GM11168 (cell line): ENCODE data around the gene CTSC.
"Not testable (repeated sequence)": the region's sequence is repeated elsewhere in the genome, so short reads cannot be mapped to it uniquely, and the experiment has no call there.

Experiments
- in situ Hi-C: fragments of 300-500 bp; cut with MboI; formaldehyde crosslinking; loops from one replicate; pipeline ENCODE4 v1.12.0; 2022; ENCODE audit warnings: low sequenced_read_pairs; ENCODE audit not compliant: unreplicated experiment

CTSC gene

DNA sequence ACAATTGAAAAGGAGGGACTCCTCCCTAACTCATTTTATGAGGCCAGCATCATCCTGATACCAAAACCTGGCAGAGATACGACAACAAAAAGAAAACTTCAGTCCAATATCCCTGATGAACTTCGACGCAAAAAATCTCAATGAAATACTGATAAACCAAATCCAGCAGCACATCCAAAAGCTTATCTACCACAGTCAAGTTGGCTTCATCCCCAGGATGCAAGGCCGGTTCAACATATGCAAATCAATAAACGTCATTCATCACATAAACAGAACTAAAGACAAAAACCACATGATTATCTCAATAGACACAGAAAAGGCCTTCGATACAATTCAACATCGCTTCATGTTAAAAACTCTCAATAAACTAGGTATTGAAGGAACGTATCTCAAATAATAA, 14.7 kb downstream of the CTSC start:
- in situ Hi-C loops: not testable (repeated sequence)

DNA sequence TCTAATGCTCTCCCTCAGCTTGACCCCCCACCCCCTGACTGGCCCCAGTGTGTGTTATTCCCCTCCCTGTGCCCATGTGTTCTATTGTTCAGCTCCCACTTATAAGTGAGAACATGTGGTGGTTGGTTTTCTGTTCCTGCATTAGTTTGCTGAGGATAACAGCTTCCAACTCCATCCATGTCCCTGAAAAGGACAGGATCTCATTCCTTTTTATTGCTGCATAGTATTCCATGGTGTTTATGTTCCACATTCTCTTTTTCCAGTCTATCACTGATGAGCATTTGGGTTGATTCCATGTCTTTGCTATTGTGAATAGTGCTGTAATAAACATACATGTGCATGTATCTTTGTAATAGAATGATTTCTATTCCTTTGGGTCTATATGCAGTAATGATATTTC, 16.1 kb downstream of the CTSC start:
- in situ Hi-C loops: not testable (repeated sequence)

DNA sequence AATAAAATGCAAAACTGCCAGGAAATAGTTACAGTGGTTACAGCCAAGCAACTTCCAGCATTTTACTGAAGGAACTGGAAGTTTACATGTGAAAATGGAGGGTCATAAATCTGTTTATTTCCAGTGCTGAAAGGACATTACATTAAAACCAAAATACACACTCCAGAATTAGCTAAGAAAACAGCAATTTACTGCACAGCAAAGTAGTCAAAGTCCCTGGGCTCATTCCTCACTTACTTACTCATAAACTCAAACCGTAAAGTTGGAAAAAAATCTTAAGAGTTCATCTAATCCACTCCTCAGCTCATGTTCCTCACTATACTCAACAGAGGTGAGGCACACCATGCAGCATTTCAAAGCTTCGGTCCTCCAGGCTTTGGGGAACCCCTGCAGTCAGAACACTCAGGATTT, 17.4 kb downstream of the CTSC start:
- in situ Hi-C loops: no loop called here

DNA sequence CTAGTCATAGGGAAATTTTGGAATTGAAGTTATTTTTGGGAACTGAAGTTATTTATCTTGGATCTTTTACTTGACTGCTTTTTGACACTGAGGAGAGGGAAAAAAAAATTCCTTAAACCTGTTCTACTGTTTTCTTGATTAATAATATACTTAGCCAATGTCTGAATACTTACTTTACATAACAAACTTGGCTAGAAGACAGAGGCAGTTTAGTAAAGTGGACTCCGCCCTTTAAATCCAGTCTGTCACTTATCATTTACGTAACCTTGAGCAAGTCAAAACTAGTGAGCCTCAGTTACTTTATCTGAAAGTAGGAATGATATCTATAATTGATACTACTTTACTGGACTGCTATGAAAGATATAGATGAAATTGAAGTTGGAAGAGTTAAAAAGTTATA, 19.5 kb downstream of the CTSC start:
- in situ Hi-C loops: no loop called here

DNA sequence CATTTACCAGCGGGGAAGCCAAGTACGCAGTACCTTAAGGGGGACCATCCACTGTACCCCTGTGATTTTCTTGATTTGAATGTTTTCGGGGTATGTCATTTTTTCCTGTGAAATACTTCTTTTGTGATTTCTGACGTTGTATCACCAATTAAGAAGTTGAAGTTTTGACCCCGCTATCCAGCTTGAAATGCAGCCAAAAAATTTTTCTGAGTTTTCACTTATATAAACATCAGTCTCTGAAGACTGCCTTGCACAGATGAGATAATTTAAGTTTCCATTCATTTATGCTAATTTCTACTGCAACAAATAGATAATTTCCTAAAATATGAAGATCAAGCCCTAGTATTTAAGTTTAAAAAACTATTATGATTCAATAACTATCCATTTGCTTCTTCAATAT, 20.0 kb downstream of the CTSC start:
- in situ Hi-C loops: no loop called here

DNA sequence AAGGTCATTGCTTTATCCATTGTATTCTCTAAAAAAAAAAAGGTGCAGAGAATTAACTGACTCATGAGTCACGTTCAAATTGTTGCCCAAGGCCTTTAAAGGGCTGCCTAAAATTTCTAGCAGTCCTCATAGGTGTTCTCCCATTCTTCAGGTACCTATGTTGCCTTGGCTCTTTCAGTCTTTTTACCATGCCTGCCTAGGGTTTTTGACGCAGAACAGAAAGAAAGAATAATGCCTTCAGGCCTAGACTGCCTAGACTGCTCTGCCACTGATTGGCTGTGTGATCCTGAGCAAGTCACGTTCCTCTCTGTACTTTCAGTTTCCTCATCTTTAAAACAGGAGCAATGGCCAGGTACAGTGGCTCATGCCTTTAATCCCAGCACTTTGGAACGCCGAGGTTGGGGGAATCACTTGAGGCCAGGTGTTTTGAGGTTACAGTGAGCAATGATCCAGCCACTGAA, 21.5 kb downstream of the CTSC start:
- in situ Hi-C loops: no loop called here

DNA sequence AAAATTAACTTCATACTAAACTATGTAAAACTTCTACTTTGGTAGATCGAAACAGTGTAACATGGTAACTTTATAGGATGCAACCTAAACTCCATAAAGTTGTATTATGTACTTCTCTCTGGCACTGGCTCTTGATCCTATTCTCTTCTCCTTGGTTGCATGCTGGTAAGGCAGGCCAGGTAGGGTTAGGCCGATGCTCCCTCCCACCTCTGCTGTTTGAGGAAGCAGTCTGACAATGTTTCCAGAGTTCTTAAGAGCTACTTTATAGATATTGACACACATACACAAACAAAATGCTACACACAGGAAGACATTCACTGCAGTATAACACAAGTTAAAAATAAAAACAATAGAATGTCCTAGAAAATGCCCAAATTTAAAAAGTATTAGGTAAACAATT, 22.5 kb downstream of the CTSC start:
- in situ Hi-C loops: no loop called here

DNA sequence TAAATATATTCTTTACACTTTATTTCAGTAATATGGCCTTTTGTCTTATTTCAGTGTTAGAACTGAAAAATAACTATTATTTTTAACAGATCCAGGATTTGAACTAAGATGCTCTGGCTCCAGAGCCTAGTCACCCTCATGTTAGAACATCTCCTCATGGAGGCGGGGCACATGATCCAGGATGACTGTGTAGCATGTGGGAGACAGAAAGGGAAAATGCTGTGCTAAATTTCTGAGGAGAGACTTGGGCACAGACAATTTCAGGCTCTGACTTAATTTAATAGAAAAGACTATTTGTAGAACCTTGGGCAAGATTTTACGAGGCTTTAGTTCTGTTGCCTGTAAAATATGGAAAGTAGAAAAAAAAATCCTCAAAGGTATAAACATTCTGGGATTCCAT, 24.1 kb downstream of the CTSC start:
- in situ Hi-C loops: no loop called here

DNA sequence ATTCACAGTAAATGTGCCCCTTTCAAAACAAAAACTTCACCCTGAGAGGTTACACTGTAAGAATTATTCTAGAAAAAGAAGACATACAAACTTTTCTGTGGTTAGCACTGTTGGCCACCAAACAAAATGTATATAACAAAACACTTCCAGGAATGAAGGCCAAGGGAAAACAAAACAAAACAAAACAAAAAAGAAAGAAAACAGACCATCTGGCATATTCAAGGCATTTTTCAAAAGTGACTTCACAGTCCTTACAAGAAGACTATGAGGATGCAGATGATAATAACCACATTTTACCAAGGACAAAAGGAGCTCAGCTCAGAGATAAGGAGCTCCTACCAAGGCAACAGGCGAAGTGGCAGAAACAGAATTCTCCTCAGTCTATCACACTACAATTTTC, 24.9 kb downstream of the CTSC start:
- in situ Hi-C loops: no loop called here

DNA sequence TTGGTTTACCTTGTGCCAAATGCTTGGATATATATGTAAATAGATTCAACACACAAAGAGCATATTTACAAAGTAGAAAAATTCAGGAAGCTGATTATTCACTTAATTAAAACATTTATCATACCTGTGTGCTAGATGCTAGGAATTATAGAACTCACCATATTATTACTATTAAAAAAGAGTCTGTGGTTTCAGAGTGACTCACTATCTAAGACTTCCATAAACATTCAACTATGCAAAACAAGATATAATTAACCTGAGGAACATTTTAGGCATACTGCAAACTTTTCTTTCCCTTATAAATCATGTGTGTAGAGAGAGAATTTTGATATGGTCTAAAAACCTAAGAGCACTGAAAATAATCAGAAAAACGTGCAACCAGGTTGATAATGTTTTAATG, 27.3 kb downstream of the CTSC start:
- in situ Hi-C loops: no loop called here

DNA sequence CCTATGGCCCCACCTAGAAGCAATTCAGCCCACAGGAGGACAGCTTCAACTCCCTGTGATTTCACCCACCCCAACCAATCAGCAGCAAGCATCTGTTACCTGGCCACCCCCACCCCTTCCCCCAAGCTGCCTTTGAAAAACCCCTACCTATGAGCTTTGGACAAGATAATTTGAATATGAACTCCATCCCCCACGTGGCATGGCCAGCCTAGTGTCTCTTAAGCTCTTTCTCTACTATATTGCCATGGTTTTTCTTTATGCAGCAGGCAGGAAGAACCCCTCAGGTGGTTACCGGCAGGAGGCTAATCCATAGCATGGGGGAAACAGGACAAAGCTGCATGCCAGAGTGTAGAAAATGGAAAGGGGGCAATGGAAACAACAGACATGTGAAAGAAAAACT, 29.0 kb downstream of the CTSC start:
- in situ Hi-C loops: no loop called here

DNA sequence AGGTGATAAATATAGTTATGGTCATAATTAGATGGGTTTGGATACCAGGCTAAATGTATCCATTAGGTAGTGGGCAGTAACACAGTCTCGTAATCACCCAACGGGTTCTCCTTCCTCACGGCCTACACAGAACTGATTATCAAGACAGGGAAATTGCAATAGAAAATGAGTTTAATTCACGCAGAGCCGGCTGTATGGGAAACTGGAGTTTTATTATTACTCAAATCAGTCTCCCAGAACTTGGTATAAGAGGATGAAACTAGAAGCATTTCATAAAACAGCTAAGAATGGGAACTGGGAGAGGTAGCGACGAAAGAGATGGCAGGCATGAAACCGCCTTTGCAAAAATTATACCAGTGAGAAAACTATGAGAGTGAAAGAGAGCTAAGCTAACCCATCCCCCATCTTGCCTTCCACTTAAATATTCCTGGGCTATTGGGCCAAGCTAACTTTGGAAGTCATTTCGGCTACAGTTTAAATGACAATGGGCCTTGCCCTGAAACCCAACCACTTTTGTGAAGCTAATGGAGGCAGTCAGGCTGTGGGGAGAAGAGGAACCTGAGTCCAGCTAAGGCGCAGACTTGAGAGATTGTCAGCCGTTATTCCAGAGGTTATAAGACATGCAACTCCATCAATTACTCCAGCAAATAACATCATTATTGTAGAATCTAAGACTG, 29.6 kb downstream of the CTSC start:
- in situ Hi-C loops: no loop called here

DNA sequence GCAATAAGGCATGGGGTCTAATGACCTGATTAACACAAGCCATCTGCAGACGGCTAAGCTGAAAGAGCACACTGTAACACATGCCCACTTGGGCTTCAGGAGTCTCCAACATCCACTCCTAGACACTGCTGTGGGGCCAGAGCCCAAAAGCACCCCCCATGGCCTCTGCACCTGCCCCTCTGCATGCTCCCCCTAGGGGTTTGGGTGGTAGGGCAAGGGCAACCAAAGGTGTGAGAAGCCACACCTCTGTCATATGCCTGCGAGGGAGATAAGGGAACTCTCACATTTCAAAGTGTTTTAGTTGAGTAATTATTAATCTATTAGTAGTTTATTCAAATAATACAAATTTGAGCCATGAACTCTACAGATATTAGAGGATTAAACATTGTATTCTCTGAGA, 30.8 kb downstream of the CTSC start:
- in situ Hi-C loops: no loop called here

DNA sequence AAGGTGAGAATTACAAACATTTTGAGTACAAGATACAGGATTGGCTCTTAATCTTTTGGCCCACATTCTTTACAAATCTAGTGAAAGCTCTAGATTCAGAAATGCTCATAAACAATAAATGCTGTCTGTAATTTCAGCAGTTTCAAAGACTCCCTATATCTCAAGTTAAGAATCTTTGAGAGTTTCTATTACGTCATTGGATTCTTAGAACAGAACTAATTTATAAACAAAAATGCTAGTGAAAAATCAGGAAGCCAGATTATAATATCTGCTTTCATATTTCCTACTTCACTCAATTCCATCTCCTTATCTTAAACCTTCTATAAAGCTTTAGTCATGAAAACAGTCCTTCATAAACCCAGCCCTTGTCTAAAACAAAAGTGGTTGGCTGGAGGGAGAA, 32.1 kb downstream of the CTSC start:
- in situ Hi-C loops: no loop called here

DNA sequence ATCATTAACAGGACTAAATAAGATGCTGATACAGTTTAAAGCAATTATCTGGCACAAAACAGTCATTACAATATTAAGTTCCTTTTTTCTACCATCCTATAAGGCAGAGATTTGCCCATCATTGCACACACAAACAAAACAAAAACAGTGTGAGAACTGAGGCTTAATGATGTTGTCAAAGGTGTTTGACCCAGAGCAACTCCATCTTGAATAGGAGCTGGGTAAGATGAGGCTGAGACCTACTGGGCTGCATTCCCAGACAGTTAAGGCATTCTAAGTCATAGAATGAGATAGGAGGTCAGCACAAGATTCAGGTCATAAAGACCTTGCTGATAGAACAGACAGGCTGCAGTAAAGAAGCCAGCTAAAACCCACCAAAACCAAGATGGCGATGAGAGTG, 33.2 kb downstream of the CTSC start:
- in situ Hi-C loops: no loop called here

DNA sequence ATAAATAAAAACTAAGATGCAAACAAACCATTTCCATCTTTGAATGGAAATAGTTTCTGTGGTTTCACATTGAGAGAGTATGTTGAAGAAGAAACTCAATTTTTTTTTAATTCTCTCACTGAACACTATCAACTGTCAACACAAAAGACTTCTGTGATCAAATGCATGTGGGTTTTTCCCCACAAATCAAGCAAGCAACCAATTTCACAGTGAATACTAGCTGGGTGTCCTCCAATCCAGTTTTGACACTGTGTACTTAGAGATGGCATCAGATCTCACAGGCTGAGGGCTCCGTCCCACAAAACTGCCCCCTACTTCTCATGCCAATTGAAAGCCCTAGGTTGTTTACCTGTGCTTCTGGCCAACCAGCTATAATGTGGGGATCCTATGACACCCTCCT, 34.5 kb downstream of the CTSC start:
- in situ Hi-C loops: no loop called here

DNA sequence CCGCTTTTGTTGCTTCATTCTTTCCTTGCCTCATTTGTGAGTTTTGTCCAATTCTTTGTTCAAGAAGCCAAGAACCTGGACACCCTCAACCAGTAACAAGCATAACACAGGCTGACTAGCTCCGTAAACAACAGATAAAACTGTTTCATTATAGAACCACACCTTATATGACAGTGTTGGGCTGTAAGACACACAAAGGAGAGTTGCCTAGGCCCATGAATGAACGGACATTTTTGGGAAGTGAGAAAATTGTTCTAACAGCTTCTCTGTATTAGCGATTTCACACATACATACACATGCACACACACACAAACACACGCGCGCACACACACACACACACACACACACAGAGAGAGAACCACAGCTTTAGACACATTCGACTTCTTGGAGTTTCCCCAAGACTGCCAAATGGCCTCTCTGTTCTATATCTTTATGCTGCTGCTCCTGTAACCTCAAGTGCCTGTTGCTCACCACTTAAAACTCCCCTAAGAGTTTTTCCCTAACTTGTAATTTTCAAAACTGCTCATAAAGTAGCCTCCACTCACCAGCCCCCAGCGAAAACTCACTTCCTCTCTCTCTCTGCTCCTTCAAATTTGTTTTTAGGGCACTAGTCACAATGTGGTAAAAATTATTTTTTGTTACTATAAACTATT, 35.9 kb downstream of the CTSC start:
- in situ Hi-C loops: no loop called here

DNA sequence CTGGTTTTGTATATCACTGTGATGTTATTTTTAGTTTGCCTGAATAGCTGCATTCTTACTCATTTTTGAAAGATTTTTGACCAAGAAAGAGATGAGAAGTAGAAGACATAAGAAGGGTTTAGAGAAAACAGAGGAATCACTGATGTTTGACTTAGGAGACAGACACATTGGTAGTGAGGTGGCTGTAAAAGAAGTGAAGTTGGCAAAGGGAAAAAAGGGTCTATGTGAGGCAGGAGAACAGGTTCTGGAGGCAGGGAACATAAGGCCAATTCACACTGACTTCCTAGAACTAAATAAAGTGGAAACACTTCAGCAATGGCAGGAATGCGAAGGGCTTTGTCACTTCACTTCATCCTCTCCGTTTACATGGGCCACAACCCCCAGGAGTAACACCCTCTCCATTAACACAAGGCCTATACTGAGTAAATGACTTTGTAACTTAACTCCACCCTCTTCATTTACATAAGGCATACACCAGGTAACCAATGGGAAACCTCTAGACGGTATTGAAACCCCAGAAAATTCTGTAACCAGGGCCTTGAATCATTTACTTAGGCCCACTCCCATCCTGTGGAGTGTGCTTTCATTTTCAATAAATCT, 36.5 kb downstream of the CTSC start:
- in situ Hi-C loops: no loop called here

DNA sequence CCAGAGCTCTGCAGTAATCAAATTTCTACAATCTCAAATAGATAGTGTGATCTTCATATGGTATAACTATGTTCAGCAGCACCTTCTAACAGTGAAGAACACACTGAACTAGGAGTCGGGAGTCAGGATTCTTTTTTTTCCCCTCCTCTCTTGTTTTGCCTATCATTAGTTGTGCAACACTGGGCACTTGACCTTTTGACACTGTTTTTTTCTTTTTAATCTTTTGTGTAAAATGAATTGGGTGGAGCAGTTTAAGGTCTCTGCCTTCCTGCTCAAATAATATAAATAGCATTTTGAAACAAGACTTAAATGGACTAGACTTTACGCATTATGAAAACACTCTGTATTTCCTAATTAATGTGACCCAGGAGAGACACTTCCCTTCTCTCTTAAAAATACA, 39.7 kb downstream of the CTSC start:
- in situ Hi-C loops: no loop called here

DNA sequence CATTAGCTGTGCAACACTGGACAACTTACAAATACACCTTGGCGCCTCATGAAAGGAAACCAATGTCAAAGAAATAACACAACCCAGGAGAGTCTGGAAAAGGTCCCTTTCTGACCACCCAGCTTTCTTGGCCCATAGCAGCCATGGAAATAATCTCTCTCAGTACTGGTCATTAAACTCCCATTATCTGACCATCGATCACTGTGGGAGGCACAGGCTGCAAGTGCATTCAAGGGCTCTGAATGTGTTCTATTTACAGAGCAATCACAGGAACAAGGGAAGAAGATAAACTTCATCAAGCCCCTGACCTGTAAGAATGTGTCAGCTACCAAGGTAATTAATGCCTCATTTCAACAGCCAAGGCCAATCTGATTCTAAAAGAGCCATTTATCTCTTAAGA, 40.1 kb downstream of the CTSC start:
- in situ Hi-C loops: no loop called here

DNA sequence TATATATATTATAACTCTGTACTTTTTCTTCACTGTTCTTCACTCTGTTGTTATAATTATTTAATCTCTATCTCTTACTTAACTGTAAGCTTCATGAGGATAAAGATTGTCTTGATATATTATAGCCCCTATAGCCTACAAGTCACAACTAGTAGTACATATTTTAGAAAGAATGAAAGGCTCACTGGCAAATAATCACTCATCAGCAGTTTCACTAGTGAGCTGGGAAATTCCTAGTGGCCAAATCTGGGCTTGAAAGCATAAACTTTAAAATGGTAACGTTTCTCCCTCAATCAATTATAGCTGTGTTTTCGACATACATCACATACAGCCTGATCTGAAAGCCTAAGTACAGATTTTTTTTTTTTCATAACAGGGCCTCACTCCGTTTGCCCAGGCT, 42.5 kb downstream of the CTSC start:
- in situ Hi-C loops: no loop called here

DNA sequence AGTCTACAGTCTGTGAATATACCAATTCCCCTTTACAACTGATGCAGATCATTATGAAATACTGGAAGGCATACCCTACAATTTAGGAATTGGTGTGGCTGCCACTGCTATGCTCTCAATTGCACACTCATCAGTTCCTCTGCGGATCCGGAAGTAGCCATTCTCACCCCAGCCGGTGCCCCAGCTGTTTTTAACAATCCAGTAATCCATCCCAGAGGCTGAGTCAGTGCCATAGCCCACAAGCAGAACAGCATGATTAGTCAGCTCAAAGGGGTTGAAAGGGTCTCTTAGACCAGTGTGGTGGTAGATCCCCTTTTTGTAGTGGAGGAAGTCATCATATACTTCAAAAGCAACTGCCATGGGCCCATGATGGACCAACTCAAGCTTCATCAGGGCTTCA, 43.6 kb downstream of the CTSC start:
- in situ Hi-C loops: no loop called here
